GM21825 (cell line): ENCODE results near the gene CHST5.

Experiments used
- ATAC-seq: cut with Tn5 transposase; IDR thresholded peaks from one replicate; pipeline ENCODE4 v1.9.1; 2021; ENCODE audit warnings: mild to moderate bottlenecking, moderate library complexity; ENCODE audit not compliant: unreplicated experiment

CHST5 gene

GRCh38 chr16:75481475-75481874, 54.4 kb downstream of the CHST5 start:
- ATAC-seq = no peak

GRCh38 chr16:75479421-75479990, 56.4 kb downstream of the CHST5 start:
- ATAC-seq = no peak
